ENCODE results near the gene BAD.

BAD gene

GRCh38 chr11:64241491-64242374, 42.7 kb downstream of the BAD start:
- no peak for DNase-seq

- peak; percentile 97 for DNase-seq
These were observed 43.3 kb downstream of the BAD start for GRCh38 chr11:64241241-64241490.

GRCh38 chr11:64240435-64241240, 43.8 kb downstream of the BAD start, which contains the start of gene FKBP2:
TSS of gene FKBP2 (plus strand) at chr11:64241095. CDS start at chr11:64242388, 1,293 bp downstream.
- peak; percentile 95 for DNase-seq

DNA sequence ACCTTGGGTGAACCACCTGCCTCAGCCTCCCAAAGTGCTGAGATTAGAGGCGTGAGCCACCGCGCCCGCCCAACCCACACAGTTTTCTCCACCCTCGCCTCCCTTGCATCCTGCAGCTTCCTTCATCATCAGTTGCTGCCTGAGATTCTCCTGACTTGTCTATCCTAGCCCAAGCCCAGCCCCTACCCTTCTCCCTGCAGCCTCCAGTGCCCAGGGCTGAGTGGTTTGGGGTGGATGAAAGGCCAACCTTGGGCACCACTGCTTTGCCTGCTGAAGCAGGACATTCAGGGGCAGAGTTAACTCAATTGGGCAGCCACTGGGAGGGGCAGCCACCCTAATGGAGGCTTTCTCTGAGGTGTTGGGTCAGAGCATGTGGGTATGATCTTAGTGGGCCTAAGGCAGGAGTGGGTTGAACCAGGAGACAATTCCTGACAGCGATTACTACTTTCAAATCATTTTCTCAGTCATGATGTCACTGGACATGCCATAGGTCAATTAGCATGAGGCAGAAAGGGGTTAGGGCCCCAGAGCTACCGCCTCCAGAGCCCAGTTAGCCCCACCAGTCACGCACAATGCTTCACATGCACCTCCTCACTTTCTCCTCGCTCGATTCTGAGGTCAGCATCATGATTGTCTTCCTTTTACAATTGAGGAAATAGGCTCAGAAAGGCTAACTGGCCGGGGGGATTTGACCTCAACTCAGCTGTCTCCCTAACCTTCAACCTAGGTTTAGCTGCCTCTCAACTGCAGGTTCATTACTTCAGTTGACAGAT, 44.6 kb downstream of the BAD start:
- peak; percentile 82 for DNase-seq

GRCh38 chr11:64238999-64239398, 45.5 kb downstream of the BAD start:
- no peak for DNase-seq

DNA sequence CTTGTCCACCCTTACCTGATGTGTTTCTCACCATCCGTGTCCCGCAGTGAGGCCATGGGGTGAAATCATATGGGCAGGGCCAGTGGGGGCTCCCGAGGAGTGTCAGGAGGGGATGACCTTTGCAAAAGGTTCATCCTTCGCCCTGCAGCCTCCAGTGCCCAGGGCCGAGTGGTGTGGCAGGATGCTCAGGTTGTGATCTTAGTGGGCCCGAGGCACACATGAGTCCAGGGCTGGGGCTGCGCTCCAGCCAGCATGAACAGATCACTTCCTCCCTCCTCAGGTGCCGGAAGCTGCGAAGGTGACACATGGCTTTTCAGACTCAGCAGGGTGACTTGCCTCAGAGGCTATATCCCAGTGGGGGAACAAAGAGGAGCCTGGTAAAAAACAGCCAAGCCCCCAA, 46.4 kb downstream of the BAD start:
- DNase-seq, result peak; percentile 28

- DNase-seq, result peak; percentile 98
These were observed 46.9 kb downstream of the BAD start for GRCh38 chr11:64237484-64237951.

GRCh38 chr11:64235437-64236161, 48.9 kb downstream of the BAD start:
- DNase-seq, result peak; percentile 32

DNA sequence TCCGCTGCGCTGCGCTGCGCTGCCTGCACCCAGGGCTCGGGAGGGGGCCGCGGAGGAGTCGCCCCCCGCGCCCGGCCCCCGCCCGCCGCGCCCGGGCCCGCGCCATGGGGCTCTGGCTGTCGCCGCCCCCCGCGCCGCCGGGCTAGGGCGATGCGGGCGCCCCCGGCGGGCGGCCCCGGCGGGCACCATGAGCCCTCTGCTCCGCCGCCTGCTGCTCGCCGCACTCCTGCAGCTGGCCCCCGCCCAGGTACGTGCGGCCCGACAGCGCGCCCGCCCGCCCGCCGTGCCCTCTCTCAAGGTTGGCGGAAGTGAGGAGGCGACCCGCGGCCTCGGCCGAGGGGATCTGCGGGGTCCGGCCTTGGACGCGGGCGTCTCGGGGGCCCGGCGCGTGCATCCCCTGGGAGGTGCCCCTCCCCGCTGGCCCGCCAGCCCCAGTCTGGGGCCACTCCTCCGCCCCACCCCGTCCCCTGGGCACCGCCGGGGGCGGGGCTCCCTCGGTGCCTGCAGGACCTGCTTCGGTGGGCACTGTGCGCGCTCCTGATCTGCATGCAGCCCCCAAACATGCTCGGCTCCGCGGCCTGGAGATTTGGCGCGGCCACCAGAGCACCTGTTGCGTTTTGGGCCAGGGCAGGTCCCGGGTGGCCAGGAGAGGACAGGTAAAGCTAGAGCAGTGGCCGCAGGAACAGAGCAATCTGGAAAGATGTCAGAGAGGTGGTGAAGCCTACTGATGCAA, 49.7 kb downstream of the BAD start:
- DNase-seq, result peak; percentile 30

DNA sequence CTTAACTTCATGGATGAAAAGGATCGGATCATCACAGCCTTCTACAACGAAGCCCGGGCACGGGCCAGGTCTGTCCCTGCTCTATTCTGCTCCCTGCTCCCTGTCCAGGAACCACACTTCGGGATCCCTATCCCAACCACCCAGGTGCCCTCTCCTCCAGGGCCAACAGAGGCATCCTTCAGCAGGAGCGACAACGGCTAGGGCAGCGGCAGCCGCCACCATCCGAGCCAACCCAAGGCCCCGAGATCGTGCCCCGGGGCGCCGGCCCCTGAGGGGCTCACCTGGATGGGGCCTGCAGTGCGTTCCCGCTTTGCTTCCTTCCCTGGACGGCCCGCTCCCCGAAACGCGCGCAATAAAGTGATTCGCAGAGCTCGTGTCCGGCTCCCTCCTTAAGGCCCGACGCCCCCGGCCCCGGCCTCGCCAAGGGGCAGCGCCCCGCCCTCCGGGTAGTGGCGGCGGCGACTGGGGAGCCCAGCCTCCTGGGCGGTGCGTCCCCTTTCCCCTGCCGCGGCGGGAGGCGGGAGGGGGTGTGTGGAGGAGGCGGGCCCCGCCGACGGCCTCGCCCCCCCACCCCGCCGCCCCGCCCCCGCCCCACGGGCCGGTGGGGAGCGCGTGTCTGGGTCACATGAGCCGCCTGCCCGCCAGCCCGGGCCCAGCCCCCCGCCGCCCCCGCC, 50.4 kb downstream of the BAD start, which contains the start of gene VEGFB:
Gene VEGFB, plus strand, starts transcription at position 672 of the 674 bp plus-strand sequence. CDS start 250 bp downstream, outside the sequence.
- DNase-seq, result no peak

- DNase-seq, result no peak
These were observed 51.5 kb downstream of the BAD start for GRCh38 chr11:64232967-64233315.

DNA sequence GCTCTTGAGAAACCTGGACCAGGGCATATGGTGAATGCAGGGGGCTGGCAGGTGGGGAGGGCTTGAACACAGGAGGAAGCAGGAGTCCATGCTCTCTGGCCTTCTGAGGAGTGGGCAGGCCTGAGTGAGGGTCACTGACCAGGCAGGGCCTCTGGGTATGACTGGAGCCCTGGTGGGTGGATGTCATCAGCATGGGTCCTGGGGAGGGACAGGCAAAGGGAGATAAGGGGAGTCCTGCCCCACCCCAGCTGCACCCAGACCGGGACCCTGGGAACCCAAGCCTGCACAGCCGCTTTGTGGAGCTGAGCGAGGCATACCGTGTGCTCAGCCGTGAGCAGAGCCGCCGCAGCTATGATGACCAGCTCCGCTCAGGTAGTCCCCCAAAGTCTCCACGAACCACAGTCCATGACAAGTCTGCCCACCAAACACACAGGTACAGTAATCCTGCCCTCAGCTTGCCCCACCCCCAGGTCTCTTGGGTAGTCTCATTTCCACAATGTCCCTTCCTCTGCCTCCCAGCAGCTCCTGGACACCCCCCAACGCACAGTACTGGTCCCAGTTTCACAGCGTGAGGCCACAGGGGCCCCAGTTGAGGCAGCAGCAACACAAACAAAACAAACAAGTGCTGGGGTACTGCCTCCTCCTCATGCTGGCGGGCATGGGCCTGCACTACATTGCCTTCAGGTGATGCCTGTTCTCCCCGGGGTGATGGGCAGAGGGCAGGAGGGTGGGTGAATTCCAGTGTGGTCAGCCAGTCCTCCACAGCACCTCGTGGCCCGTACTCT, 52.1 kb downstream of the BAD start:
- DNase-seq, result no peak

DNA sequence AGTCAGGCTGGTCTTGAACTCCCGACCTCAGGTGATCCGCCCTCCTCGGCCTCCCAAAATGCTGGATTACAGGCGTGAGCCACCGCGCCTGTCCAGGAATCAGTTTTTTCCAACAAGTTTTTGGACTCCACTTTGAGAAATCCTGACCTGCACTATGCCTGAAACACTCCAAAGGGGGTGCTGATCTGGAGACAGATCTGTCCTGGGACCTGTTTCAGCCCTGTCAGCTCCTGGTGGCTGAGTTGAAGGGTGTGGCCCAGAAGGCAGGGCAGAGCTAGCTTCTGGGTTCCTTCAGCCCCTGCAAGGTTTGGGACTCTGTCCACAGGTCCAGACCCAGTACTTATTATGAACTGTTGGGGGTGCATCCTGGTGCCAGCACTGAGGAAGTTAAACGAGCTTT, 52.9 kb downstream of the BAD start:
- DNase-seq, result no peak

DNA sequence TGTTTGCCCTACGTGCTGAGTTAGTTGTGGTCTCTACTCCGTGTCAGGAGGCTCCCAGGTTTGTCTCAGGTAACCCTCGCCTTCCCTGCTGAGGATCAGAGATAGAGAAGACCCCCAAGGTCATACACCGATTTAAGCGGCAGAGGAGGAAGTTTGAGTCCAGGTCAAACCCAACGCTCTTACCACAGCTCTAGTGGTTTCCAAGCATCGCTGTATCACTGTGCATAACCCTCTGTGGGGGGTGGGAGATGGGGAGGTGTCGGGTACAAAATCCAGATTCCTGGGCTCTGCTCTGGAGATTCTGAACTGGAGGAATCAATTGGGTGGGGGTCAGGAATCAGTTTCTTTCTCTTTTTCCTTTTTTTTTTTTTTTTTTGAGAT, 53.5 kb downstream of the BAD start:
- no peak for DNase-seq

DNA sequence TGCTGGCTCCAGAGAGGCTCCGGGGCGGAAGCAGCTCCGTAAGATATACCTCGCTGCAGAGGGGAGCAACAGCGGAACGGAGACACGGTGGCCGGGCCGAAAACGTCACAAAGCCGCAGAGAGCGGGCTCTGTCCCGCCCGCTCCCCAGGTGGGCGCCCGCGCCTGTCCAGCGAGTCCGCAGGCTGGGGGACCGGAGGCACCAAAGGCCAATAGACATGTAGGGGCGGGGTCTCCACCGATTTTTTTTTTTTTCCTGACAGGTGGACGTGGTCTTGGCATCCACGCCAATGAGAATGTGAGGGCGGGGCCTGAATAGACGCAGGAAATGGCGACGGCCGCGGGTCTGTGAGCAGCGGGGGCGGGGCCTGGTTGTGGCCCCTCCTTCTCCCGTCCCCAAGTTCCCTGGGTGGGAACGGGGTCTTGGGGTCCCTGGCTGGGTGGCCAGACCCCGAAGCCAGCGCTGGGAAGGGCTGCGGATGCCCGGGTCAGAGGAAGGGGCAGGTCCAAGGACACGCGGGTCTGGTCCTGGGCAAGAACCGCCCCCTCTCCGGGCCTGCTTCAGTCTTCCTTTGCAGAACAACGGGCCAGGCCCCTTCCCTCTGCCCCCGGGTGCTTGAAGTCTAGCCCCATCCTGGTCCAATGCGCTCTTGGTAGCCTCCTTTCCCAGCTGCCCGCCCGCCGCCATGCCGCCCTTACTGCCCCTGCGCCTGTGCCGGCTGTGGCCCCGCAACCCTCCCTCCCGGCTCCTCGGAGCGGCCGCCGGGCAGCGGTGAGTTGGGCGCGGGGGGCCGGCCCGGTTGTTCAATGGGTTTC, 54.1 kb downstream of the BAD start, which contains the start of gene DNAJC4:
Gene DNAJC4, plus strand, starts transcription at position 378 of the 814 bp plus-strand sequence. Its CDS starts 307 bp downstream, at position 685.
- DNase-seq, result peak; percentile 93

GRCh38 chr11:64229744-64230170, 54.7 kb downstream of the BAD start:
- no peak for DNase-seq

GRCh38 chr11:64229090-64229743, 55.2 kb downstream of the BAD start:
- DNase-seq, result no peak

DNA sequence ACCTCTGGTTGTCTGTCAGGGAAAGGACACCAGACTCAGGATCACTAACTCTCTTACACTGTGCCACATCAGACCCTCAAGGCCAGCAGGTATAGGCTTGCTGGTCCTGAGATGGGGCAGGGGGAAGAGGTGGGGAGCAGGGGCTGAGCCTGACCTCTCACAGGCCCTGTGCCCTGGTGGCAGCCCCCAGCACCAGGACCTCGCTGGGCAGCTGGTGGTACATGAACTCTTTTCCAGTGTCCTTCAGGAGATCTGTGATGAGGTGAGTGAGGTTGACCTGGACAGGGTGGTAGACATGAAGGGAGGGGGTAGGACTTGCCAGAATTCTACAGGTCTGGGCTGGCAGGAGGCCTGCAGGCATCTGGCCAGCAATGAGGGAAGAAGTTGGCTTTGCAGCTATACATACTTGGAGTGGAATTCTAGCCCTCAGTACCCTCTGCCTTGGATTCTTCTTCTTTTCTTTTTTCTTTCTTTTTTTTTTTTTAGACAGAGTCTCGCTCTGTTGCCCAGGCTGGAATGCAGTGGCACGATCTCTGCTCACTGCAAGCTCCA, 57.0 kb downstream of the BAD start:
- DNase-seq, result no peak
